ENCODE results near the gene CDH18.

Gene CDH18

GRCh38 chr5:19555436-19555835 lies 432.6 kb downstream of the CDH18 start:
- TF ChIP-seq FOXP2 (optimal IDR thresholded peaks at IDR 0.05; ENCODE audit: borderline replicate concordance, extremely low read depth, extremely low read length, insufficient read depth) = no peak
- TF ChIP-seq SIN3A (IDR thresholded peaks at IDR 0.05; ENCODE audit: borderline replicate concordance, insufficient read depth, low read length) = no peak
- TF ChIP-seq REST (IDR thresholded peaks at IDR 0.05; ENCODE audit: insufficient read depth in 1 of 2, low read depth in 2 of 2, low read length in 2 of 2) = no peak
- TF ChIP-seq POLR2AphosphoS5 (IDR thresholded peaks at IDR 0.05; ENCODE audit: low read depth, low read length) = no peak
- no peak for TF ChIP-seq TAF1 (IDR thresholded peaks at IDR 0.05; ENCODE audit: borderline replicate concordance, insufficient read depth, low read length)

- TF ChIP-seq TAF1 (IDR thresholded peaks at IDR 0.05; ENCODE audit: borderline replicate concordance, insufficient read depth, low read length) = no peak
- TF ChIP-seq SIN3A (IDR thresholded peaks at IDR 0.05; ENCODE audit: borderline replicate concordance, insufficient read depth, low read length) = no peak
- no peak for TF ChIP-seq FOXP2 (optimal IDR thresholded peaks at IDR 0.05; ENCODE audit: borderline replicate concordance, extremely low read depth, extremely low read length, insufficient read depth)
- TF ChIP-seq POLR2AphosphoS5 (IDR thresholded peaks at IDR 0.05; ENCODE audit: low read depth, low read length) = no peak
- TF ChIP-seq REST (IDR thresholded peaks at IDR 0.05; ENCODE audit: insufficient read depth in 1 of 2, low read depth in 2 of 2, low read length in 2 of 2) = no peak
Observed at GRCh38 chr5:19554524-19554923, 433.5 kb downstream of the CDH18 start.

- no peak for TF ChIP-seq POLR2AphosphoS5 (IDR thresholded peaks at IDR 0.05; ENCODE audit: low read depth, low read length)
- TF ChIP-seq FOXP2 (optimal IDR thresholded peaks at IDR 0.05; ENCODE audit: borderline replicate concordance, extremely low read depth, extremely low read length, insufficient read depth) = no peak
- TF ChIP-seq TAF1 (IDR thresholded peaks at IDR 0.05; ENCODE audit: borderline replicate concordance, insufficient read depth, low read length) = no peak
- no peak for TF ChIP-seq REST (IDR thresholded peaks at IDR 0.05; ENCODE audit: insufficient read depth in 1 of 2, low read depth in 2 of 2, low read length in 2 of 2)
- TF ChIP-seq SIN3A (IDR thresholded peaks at IDR 0.05; ENCODE audit: borderline replicate concordance, insufficient read depth, low read length) = no peak
Observed at GRCh38 chr5:19547640-19548039, 440.4 kb downstream of the CDH18 start.

- TF ChIP-seq POLR2AphosphoS5 (IDR thresholded peaks at IDR 0.05; ENCODE audit: low read depth, low read length) = no peak
- no peak for TF ChIP-seq SIN3A (IDR thresholded peaks at IDR 0.05; ENCODE audit: borderline replicate concordance, insufficient read depth, low read length)
- TF ChIP-seq FOXP2 (optimal IDR thresholded peaks at IDR 0.05; ENCODE audit: borderline replicate concordance, extremely low read depth, extremely low read length, insufficient read depth) = no peak
- no peak for TF ChIP-seq REST (IDR thresholded peaks at IDR 0.05; ENCODE audit: insufficient read depth in 1 of 2, low read depth in 2 of 2, low read length in 2 of 2)
- no peak for TF ChIP-seq TAF1 (IDR thresholded peaks at IDR 0.05; ENCODE audit: borderline replicate concordance, insufficient read depth, low read length)
Observed at GRCh38 chr5:19546521-19546920, 441.5 kb downstream of the CDH18 start.

- TF ChIP-seq TAF1 (IDR thresholded peaks at IDR 0.05; ENCODE audit: borderline replicate concordance, insufficient read depth, low read length) = no peak
- TF ChIP-seq REST (IDR thresholded peaks at IDR 0.05; ENCODE audit: insufficient read depth in 1 of 2, low read depth in 2 of 2, low read length in 2 of 2) = no peak
- no peak for TF ChIP-seq SIN3A (IDR thresholded peaks at IDR 0.05; ENCODE audit: borderline replicate concordance, insufficient read depth, low read length)
- no peak for TF ChIP-seq POLR2AphosphoS5 (IDR thresholded peaks at IDR 0.05; ENCODE audit: low read depth, low read length)
- TF ChIP-seq FOXP2 (optimal IDR thresholded peaks at IDR 0.05; ENCODE audit: borderline replicate concordance, extremely low read depth, extremely low read length, insufficient read depth) = no peak
Observed at GRCh38 chr5:19538607-19539006, 449.4 kb downstream of the CDH18 start.
